Upper lobe of left lung (tissue), 4 donors: ENCODE results near the gene PTPRK.

Experiments
- CTCF ChIP-seq, 6 experiments: fragments of 450-650 bp in 4 of 6; fragments of 200-600 bp in 2 of 6; sonication (generic) in 2 of 6; IDR thresholded peaks; one replicate each; pipeline ENCODE4 v1.5.1; 2016 to 2019; ENCODE audit warnings: antibody characterized with exemption in 6 of 6
- POLR2A ChIP-seq, 4 donors: fragments of 450-650 bp; IDR thresholded peaks; one replicate each; pipeline ENCODE4 v1.5.1; 2016 to 2017; ENCODE audit warnings: antibody characterized with exemption in 4 of 4, mild to moderate bottlenecking in 2 of 4

GRCh38 chr6:128474481-128474880 lies 45.9 kb downstream of the PTPRK start:
- TF ChIP-seq CTCF (IDR thresholded peaks at IDR 0.05) (no peak), POLR2A (IDR thresholded peaks at IDR 0.05) (no peak)
